AG04449 (cell line): ENCODE results near the gene UBB.

ENCODE experiments used
- CTCF ChIA-PET: fragments of 350-600 bp; formaldehyde crosslinking; extraction: SDS; loops from one replicate; lab custom pipeline; 2021; ENCODE audit warnings: antibody characterized with exemption; lab: Yijun Ruan, JAX
- POLR2A ChIA-PET: fragments of 400-600, 350-600 bp; formaldehyde crosslinking; extraction: SDS; loops from one replicate; lab custom pipeline; 2020; ENCODE audit warnings: antibody characterized with exemption, inconsistent platforms; lab: Yijun Ruan, JAX
- DNase-seq: peaks from one replicate; pipeline ENCODE4 v3.0.0-alpha.2; 2010; ENCODE audit warnings: low read depth, low spot score
- H3K4me3 ChIP-seq: 2 replicates; pipeline ENCODE4 v1.5.1; 2011; ENCODE audit warnings: low read depth, mild to moderate bottlenecking, control low read depth, low read length
- CTCF ChIP-seq: IDR thresholded peaks from one replicate; pipeline ENCODE4 v1.5.1; 2011; ENCODE audit warnings: mild to moderate bottlenecking, moderate library complexity, low read length, control low read depth, inconsistent platforms; ENCODE audit not compliant: insufficient read depth; ENCODE audit errors: missing control alignments

The UBB gene

GRCh38 chr17:16425698-16426659, 45.1 kb downstream of the UBB start:
- POLR2A ChIA-PET: interaction anchor here (0.9 to 3.1 kb wide), 3 partner anchors 13 to 45 kb away, joined by 3 to 10 read pairs (median 4); partner anchors contain the start of gene UBB
- CTCF ChIA-PET: interaction anchor here (1.0 to 3.9 kb wide), 4 partner anchors 7 to 95 kb away, joined by 4 to 34 read pairs (median 20); no protein-coding TSS in a partner anchor
- no peak for DNase-seq
- H3K4me3 ChIP-seq: no peak overlapping the region
- no peak for TF ChIP-seq CTCF

- ChIA-PET POLR2A (interaction anchor here (2.9 to 3.1 kb wide), 2 partner anchors 12 to 46 kb away, joined by 10 to 17 read pairs; partner anchors contain the start of gene UBB), CTCF (interaction anchor here (1.0 to 3.9 kb wide), 9 partner anchors 8 to 94 kb away, joined by 3 to 46 read pairs (median 13); partner anchors contain the start of gene TRPV2)
- no peak for DNase-seq
- no peak for TF ChIP-seq CTCF
- no peak overlapping the region for H3K4me3 ChIP-seq
Observed at GRCh38 chr17:16427020-16427419, 46.1 kb downstream of the UBB start.

DNA sequence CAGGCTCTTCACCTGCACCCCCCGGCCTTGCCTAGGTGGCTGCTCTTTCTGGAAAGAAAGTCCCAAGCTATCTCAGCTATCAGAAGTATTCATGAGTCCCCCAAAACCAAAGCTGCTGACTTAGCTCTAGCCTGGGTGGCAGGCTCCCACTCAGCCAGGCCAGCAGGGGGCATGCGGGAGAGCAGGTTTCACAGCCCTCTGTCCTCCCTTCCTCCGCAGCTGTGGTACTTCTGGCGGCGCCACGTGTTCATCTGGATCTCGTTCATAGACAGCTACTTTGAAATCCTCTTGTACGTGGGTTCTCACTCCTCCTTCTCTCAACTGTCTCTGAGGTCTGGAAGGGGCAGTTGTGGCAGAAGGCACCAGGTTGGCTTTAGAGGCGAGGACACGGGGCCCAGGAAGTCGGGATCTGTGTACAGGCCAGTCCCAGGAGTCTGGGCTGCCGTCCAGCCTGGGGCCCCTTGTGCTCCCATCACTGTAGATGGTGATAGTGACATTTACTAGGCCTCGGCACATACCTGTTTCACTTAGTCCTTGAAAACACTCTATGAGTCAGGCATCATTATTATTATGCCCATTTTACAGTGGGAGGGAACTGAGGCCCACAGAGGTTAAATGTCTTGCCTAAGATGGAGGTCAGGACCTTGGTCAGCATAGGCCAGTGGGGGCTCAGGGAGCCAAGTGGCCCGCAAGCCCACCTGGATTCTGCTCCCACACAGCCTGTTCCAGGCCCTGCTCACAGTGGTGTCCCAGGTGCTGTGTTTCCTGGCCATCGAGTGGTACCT, 47.4 kb downstream of the UBB start:
- CTCF ChIA-PET: interaction anchor here (0.6 to 3.9 kb wide), 12 partner anchors 9 to 132 kb away, joined by 3 to 46 read pairs (median 10); partner anchors contain the start of gene TRPV2
- no peak overlapping the region for H3K4me3 ChIP-seq
- POLR2A ChIA-PET: interaction anchor here (0.7 to 3.1 kb wide), 4 partner anchors 10 to 47 kb away, joined by 3 to 17 read pairs (median 6); partner anchors contain the start of gene UBB
- no peak for DNase-seq
- TF ChIP-seq CTCF: peak; percentile 87

GRCh38 chr17:16429083-16429482, 48.2 kb downstream of the UBB start:
- DNase-seq: no peak
- H3K4me3 ChIP-seq: no peak overlapping the region
- POLR2A ChIA-PET: interaction anchor here (2.9 to 3.1 kb wide), 2 partner anchors 10 to 48 kb away, joined by 10 to 17 read pairs; partner anchors contain the start of gene UBB
- TF ChIP-seq CTCF: no peak
- CTCF ChIA-PET: interaction anchor here (1.1 to 3.9 kb wide), 6 partner anchors 8 to 92 kb away, joined by 3 to 46 read pairs (median 12); no protein-coding TSS in a partner anchor

GRCh38 chr17:16430650-16431049, 49.8 kb downstream of the UBB start:
- DNase-seq: no peak
- CTCF ChIA-PET: interaction anchor here (0.6 to 3.9 kb wide), 2 partner anchors 7 to 470 kb away, joined by 3 to 46 read pairs; no protein-coding TSS in a partner anchor
- TF ChIP-seq CTCF: no peak
- POLR2A ChIA-PET: no interaction called here
- H3K4me3 ChIP-seq: no peak overlapping the region
